Jurkat, Clone E6-1 (cell line): ENCODE data around the gene NR3C2.
"Not testable (repeated sequence)": the region's sequence is repeated elsewhere in the genome, so short reads cannot be mapped to it uniquely, and the experiment has no call there.

Experiments
- DNase-seq: peaks from one replicate; pipeline ENCODE4 v3.0.0-alpha.2; 2011; ENCODE audit warnings: low read depth, low spot score
- H3K4me3 ChIP-seq: 2 replicates; pipeline ENCODE4 v1.5.1; 2011; ENCODE audit warnings: mild to moderate bottlenecking, low read length, control low read depth, moderate library complexity

Gene NR3C2

GRCh38 chr4:148330724-148331123 is 111.5 kb downstream of the NR3C2 start:
- no peak for DNase-seq
- no peak overlapping the region for H3K4me3 ChIP-seq

GRCh38 chr4:148330161-148330560 is 112.1 kb downstream of the NR3C2 start:
- H3K4me3 ChIP-seq = no peak overlapping the region
- DNase-seq = no peak

- DNase-seq = no peak
- no peak overlapping the region for H3K4me3 ChIP-seq
Measured at GRCh38 chr4:148329751-148330150, 112.5 kb downstream of the NR3C2 start.

GRCh38 chr4:148327683-148328082 is 114.5 kb downstream of the NR3C2 start:
- H3K4me3 ChIP-seq = no peak overlapping the region
- no peak for DNase-seq

GRCh38 chr4:148323316-148323715 is 118.9 kb downstream of the NR3C2 start:
- DNase-seq, H3K4me3 ChIP-seq: not testable (repeated sequence)

- DNase-seq = no peak
- no peak overlapping the region for H3K4me3 ChIP-seq
Measured at GRCh38 chr4:148315049-148315448, 127.2 kb downstream of the NR3C2 start.

- no peak overlapping the region for H3K4me3 ChIP-seq
- DNase-seq = no peak
Measured at GRCh38 chr4:148312956-148313490, 129.2 kb downstream of the NR3C2 start.

- H3K4me3 ChIP-seq = no peak overlapping the region
- DNase-seq = no peak
Measured at GRCh38 chr4:148311526-148311925, 130.7 kb downstream of the NR3C2 start.

GRCh38 chr4:148310756-148311155 is 131.5 kb downstream of the NR3C2 start:
- DNase-seq = no peak
- no peak overlapping the region for H3K4me3 ChIP-seq

GRCh38 chr4:148305751-148306150 is 136.5 kb downstream of the NR3C2 start:
- no peak overlapping the region for H3K4me3 ChIP-seq
- DNase-seq = no peak

GRCh38 chr4:148302416-148302815 is 139.8 kb downstream of the NR3C2 start:
- DNase-seq = no peak
- H3K4me3 ChIP-seq = no peak overlapping the region

- DNase-seq = peak; percentile 8
- no peak overlapping the region for H3K4me3 ChIP-seq
Measured at GRCh38 chr4:148300877-148301276, 141.3 kb downstream of the NR3C2 start.

GRCh38 chr4:148299337-148299736 is 142.9 kb downstream of the NR3C2 start:
- H3K4me3 ChIP-seq = no peak overlapping the region
- no peak for DNase-seq

- no peak for DNase-seq
- H3K4me3 ChIP-seq = no peak overlapping the region
Measured at GRCh38 chr4:148296498-148296897, 145.7 kb downstream of the NR3C2 start.

GRCh38 chr4:148295642-148296041 is 146.6 kb downstream of the NR3C2 start:
- no peak for DNase-seq
- H3K4me3 ChIP-seq = no peak overlapping the region

- no peak for DNase-seq
- no peak overlapping the region for H3K4me3 ChIP-seq
Measured at GRCh38 chr4:148293571-148293970, 148.6 kb downstream of the NR3C2 start.

- no peak overlapping the region for H3K4me3 ChIP-seq
- DNase-seq = no peak
Measured at GRCh38 chr4:148292686-148293085, 149.5 kb downstream of the NR3C2 start.

GRCh38 chr4:148289740-148290139 is 152.5 kb downstream of the NR3C2 start:
- no peak for DNase-seq
- H3K4me3 ChIP-seq = no peak overlapping the region

- H3K4me3 ChIP-seq = no peak overlapping the region
- DNase-seq = no peak
Measured at GRCh38 chr4:148288448-148288847, 153.8 kb downstream of the NR3C2 start.

- H3K4me3 ChIP-seq = no peak overlapping the region
- no peak for DNase-seq
Measured at GRCh38 chr4:148287111-148287510, 155.1 kb downstream of the NR3C2 start.

- no peak overlapping the region for H3K4me3 ChIP-seq
- DNase-seq = no peak
Measured at GRCh38 chr4:148286012-148286411, 156.2 kb downstream of the NR3C2 start.

- DNase-seq = no peak
- no peak overlapping the region for H3K4me3 ChIP-seq
Measured at GRCh38 chr4:148283665-148284064, 158.5 kb downstream of the NR3C2 start.
